H1 (cell line): Measurements from ENCODE around the gene TEX22. TPM values are rescaled to one million over a fixed set of nuclear protein-coding genes. Genes with fewer than 3 reads are reported as not detected.

ENCODE experiments used
- CTCF ChIA-PET: fragments of 300-600 bp; sonication (Branson Sonifier 250); formaldehyde crosslinking; loops from one replicate; lab custom pipeline; 2021; ENCODE audit not compliant: partially characterized antibody; lab: Charles Lee
- POLR2A ChIA-PET: fragments of 300-600 bp; sonication (Branson Sonifier 250); formaldehyde crosslinking; loops from one replicate; lab custom pipeline; 2021; ENCODE audit warnings: inconsistent platforms; ENCODE audit not compliant: partially characterized antibody; lab: Charles Lee
- DNase-seq, 2 experiments: peaks; one replicate each; pipeline versions ENCODE4 v3.0.0 to v3.0.0-alpha.2; 2010 to 2022; ENCODE audit warnings: low spot score in 2 of 2, low read depth in 1 of 2, mixed read lengths in 1 of 2
- FAIRE-seq: peaks from 2 replicates; lab custom pipeline; 2011; peaks lifted over from hg19 to GRCh38; lab: Jason Lieb, UNC
- H2AFZ ChIP-seq: 2 replicates; pipeline ENCODE4 v1.8.1; 2012; ENCODE audit warnings: low read length, inconsistent platforms
- H2AK5ac ChIP-seq: 2 replicates; pipeline ENCODE4 v1.6.1; 2013; ENCODE audit warnings: low read depth, low read length
- H2BK120ac ChIP-seq: replicated peaks from 2 replicates; pipeline ENCODE3; 2013; ENCODE audit warnings: low read depth, low read length, inconsistent platforms
- H2BK12ac ChIP-seq: 2 replicates; pipeline ENCODE4 v1.6.1; 2013; ENCODE audit warnings: low read depth, low read length
- H2BK15ac ChIP-seq: 2 replicates; pipeline ENCODE4 v1.6.1; 2013; ENCODE audit warnings: low read length
- H2BK20ac ChIP-seq: 2 replicates; pipeline ENCODE4 v1.6.1; 2013; ENCODE audit warnings: low read length
- H2BK5ac ChIP-seq: 2 replicates; pipeline ENCODE4 v1.6.1; 2013; ENCODE audit warnings: low read depth, low read length
- H3K14ac ChIP-seq: 2 replicates; pipeline ENCODE4 v1.6.1; 2013; ENCODE audit warnings: inconsistent platforms; ENCODE audit not compliant: insufficient read length
- H3K18ac ChIP-seq: 2 replicates; pipeline ENCODE4 v1.6.1; 2013; ENCODE audit warnings: low read length; ENCODE audit errors: extremely low read depth
- H3K23ac ChIP-seq: 2 replicates; pipeline ENCODE4 v1.6.1; 2013; ENCODE audit warnings: inconsistent platforms; ENCODE audit not compliant: insufficient read length
- H3K23me2 ChIP-seq: 2 replicates; pipeline ENCODE4 v1.6.1; 2013; ENCODE audit warnings: low read depth, low read length
- H3K27ac ChIP-seq: 2 replicates; pipeline ENCODE4 v1.6.1; 2011; ENCODE audit warnings: low read depth, low read length, inconsistent platforms
- H3K27me3 ChIP-seq, 4 experiments: replicated peaks in 1 of 4; 1 replicate in 1 of 4; 2 replicates in 3 of 4; pipeline versions ENCODE4 v1.6.1 to v1.8.1; 2011 to 2013; ENCODE audit warnings: low read length in 3 of 4, mild to moderate bottlenecking in 3 of 4, inconsistent platforms in 2 of 4, mixed read lengths in 2 of 4, moderate library complexity in 1 of 4; ENCODE audit not compliant: control insufficient read depth in 3 of 4, insufficient read depth in 3 of 4; ENCODE audit errors: extremely low read depth in 1 of 4
- H3K36me3 ChIP-seq, 4 experiments: 2 replicates each; pipeline versions ENCODE4 v1.6.1 to v1.8.1; 2011 to 2013; ENCODE audit warnings: mild to moderate bottlenecking in 4 of 4, low read length in 3 of 4, moderate library complexity in 2 of 4, control low read depth in 1 of 4, inconsistent platforms in 1 of 4; ENCODE audit not compliant: insufficient read depth in 4 of 4, control insufficient read depth in 2 of 4
- H3K4ac ChIP-seq: replicated peaks from 2 replicates; pipeline ENCODE3; 2013; ENCODE audit warnings: low read length, low read depth, mixed read lengths, inconsistent platforms; ENCODE audit not compliant: insufficient read length
- H3K4me1 ChIP-seq, 4 experiments: replicated peaks in 1 of 4; 1 replicate in 1 of 4; 2 replicates in 3 of 4; pipeline versions ENCODE4 v1.6.1 to v1.8.1; 2011 to 2013; ENCODE audit warnings: low read length in 3 of 4, inconsistent platforms in 2 of 4, mixed read lengths in 1 of 4; ENCODE audit not compliant: insufficient read depth in 4 of 4, control insufficient read depth in 3 of 4
- H3K4me2 ChIP-seq, 2 experiments: 2 replicates each; pipeline versions ENCODE4 v1.6.1 to v1.8.1; 2011 to 2013; ENCODE audit warnings: low read depth in 2 of 2, low read length in 2 of 2, control low read depth in 1 of 2, inconsistent platforms in 1 of 2, mild to moderate bottlenecking in 1 of 2; ENCODE audit not compliant: insufficient read depth in 1 of 2
- H3K4me3 ChIP-seq, 4 experiments: fragments of 200-600, 300-600 bp in 1 of 4; sonication (generic), shearing (Covaris generic), sonication (Bioruptor Twin) in 1 of 4; 2 replicates each; pipeline versions ENCODE4 v1.5.1 to v1.8.1; 2011 to 2016; ENCODE audit warnings: low read length in 4 of 4, low read depth in 3 of 4, control low read depth in 2 of 4, inconsistent platforms in 2 of 4, mild to moderate bottlenecking in 2 of 4, mixed read lengths in 1 of 4, moderate library complexity in 1 of 4; ENCODE audit not compliant: insufficient read depth in 2 of 4; ENCODE audit errors: extremely low read depth in 1 of 4
- H3K56ac ChIP-seq: replicated peaks from 2 replicates; pipeline ENCODE3; 2013; ENCODE audit warnings: low read depth, mild to moderate bottlenecking, mixed read lengths, low read length, inconsistent platforms; ENCODE audit not compliant: insufficient read length
- H3K79me1 ChIP-seq: 2 replicates; pipeline ENCODE4 v1.6.1; 2013; ENCODE audit warnings: low read depth, low read length, control low read depth
- H3K79me2 ChIP-seq, 2 experiments: 2 replicates each; pipeline versions ENCODE4 v1.6.1 to v1.8.1; 2012 to 2013; ENCODE audit warnings: low read length in 2 of 2, mild to moderate bottlenecking in 2 of 2, inconsistent platforms in 1 of 2; ENCODE audit not compliant: insufficient read depth in 2 of 2, control insufficient read depth in 1 of 2
- H3K9ac ChIP-seq, 4 experiments: replicated peaks in 1 of 4; 1 replicate in 1 of 4; 2 replicates in 3 of 4; pipeline versions ENCODE4 v1.6.1 to v1.8.1; 2011 to 2013; ENCODE audit warnings: low read depth in 3 of 4, low read length in 3 of 4, control low read depth in 2 of 4, mild to moderate bottlenecking in 2 of 4, moderate library complexity in 2 of 4, inconsistent platforms in 1 of 4; ENCODE audit errors: extremely low read depth in 1 of 4
- H3K9me3 ChIP-seq, 2 experiments: 2 replicates each; pipeline versions ENCODE4 v1.6.1 to v1.8.1; 2012 to 2013; ENCODE audit warnings: mild to moderate bottlenecking in 2 of 2, moderate library complexity in 2 of 2, control low read depth in 1 of 2, inconsistent platforms in 1 of 2, low read depth in 1 of 2, low read length in 1 of 2, mixed read lengths in 1 of 2; ENCODE audit not compliant: insufficient read depth in 2 of 2
- H4K20me1 ChIP-seq, 2 experiments: replicated peaks in 1 of 2; 2 replicates each; pipeline versions ENCODE3 to v1.8.1; 2011 to 2013; ENCODE audit warnings: inconsistent platforms in 2 of 2, low read length in 2 of 2, mild to moderate bottlenecking in 1 of 2; ENCODE audit not compliant: insufficient read depth in 2 of 2, control insufficient read depth in 1 of 2
- H4K5ac ChIP-seq: 2 replicates; pipeline ENCODE4 v1.6.1; 2013; ENCODE audit warnings: low read length, low read depth, mixed read lengths, inconsistent platforms; ENCODE audit not compliant: insufficient read length
- H4K8ac ChIP-seq: 2 replicates; pipeline ENCODE4 v1.8.0; 2013; ENCODE audit warnings: mild to moderate bottlenecking, moderate library complexity, low read length, inconsistent platforms; ENCODE audit not compliant: insufficient read depth; ENCODE audit errors: extremely low read depth
- H4K91ac ChIP-seq: replicated peaks from 2 replicates; pipeline ENCODE3; 2013; ENCODE audit warnings: low read length, mixed read lengths, inconsistent platforms; ENCODE audit not compliant: insufficient read length
- HDAC6 ChIP-seq: IDR thresholded peaks from one replicate; pipeline ENCODE4 v1.7.1; 2012; ENCODE audit warnings: low read depth, mild to moderate bottlenecking, inconsistent platforms, low read length, moderate library complexity
- SP4 ChIP-seq: IDR thresholded peaks from 2 replicates; pipeline ENCODE4 v1.6.1; 2012; ENCODE audit warnings: low read length, inconsistent platforms
- TAF1 ChIP-seq: IDR thresholded peaks from 2 replicates; pipeline ENCODE4 v1.6.1; 2011; ENCODE audit warnings: mild to moderate bottlenecking, low read depth, low read length
- TEAD4 ChIP-seq: IDR thresholded peaks from 2 replicates; pipeline ENCODE4 v1.6.1; 2012; ENCODE audit warnings: low read depth, low read length, inconsistent platforms, mixed read lengths
- WGBS, 2 experiments: shearing (Covaris generic) in 1 of 2; methylation state at CpG; one replicate each; pipeline versions ENCODE4 v1.1.6 to v1.1.7; 2013 to 2015; ENCODE audit warnings: low lambda C conversion rate in 2 of 2, mixed read lengths in 2 of 2, inconsistent platforms in 1 of 2, low coverage in 1 of 2, missing lambda C conversion rate in 1 of 2; ENCODE audit not compliant: insufficient replicate concordance in 2 of 2, insufficient coverage in 1 of 2, insufficient read length in 1 of 2; ENCODE audit errors: extremely low coverage in 1 of 2, missing lambda C conversion rate in 1 of 2; 5-methylcytosine and 5-hydroxymethylcytosine counted together
- polyA plus RNA-seq, 7 experiments: library from polyadenylated mRNA; depleted of rRNA in 3 of 7; stranded (reverse) in 5 of 7; unstranded in 2 of 7; fragments of >200 nt in 5 of 7; fragments of 200-250 nt in 2 of 7; gene quantifications; 1 replicate in 5 of 7; 2 replicates in 1 of 7; 4 replicates in 1 of 7; pipeline versions ENCODE4 v1.2.1 to v1.2.3, GENCODE V29; 2011 to 2013; ENCODE audit warnings: missing spikeins in 2 of 7, mixed read lengths in 2 of 7
- total RNA-seq: library from RNA; stranded (reverse); fragmentation: NEBNext Ultra II Directional; extraction: Animal tissue kit (Norgen Biotek cat#: 25700); gene quantifications from 2 replicates; pipeline ENCODE4 v1.2.1, GENCODE V29; 2021
- TF ChIP-seq, protein P1 (sequence below): IDR thresholded peaks from 2 replicates; pipeline ENCODE4 v1.6.1; 2012; ENCODE audit warnings: inconsistent platforms

The TEX22 gene
- total and polyA plus RNA-seq, 2 of the 8 experiments (the other 6 are each of a cell fraction or from before 2014, with no cell fraction given): 0.24 to 0.39 TPM

DNA sequence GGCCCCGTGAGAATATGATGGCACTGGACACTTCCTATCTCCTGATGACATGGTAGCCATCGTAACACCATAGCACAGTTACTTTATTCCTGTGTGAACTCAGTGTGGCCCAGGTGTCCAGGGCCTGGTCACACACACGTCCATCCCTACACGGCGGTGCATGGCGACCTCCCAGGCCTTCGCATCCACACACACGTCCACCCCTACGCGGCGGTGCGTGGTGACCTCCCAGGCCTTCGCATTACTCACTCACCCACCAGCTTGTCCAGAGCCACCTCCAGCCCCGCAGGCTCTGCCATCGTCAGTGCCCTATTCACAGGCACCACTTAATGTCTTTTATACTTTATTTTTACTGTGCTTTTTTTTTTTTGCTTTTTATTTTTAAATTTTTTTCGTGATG is 39.4 kb upstream of the TEX22 start:
- H3K79me2 ChIP-seq: no peaks in the 10 kb centered on the region
- no peak overlapping the region for H2BK15ac ChIP-seq
- H3K27ac ChIP-seq: no peak overlapping the region
- H3K4me2 ChIP-seq: no peak overlapping the region
- no peak overlapping the region for H3K18ac ChIP-seq
- FAIRE-seq (no peak), DNase-seq (no peak)
- peaks cover 0 to 11% (median 3%) of the 10 kb centered on the region in 4 experiments; a peak in 5 of 7 replicates for H3K4me1 ChIP-seq
- 96% methylated on average over 16 of the region's 16 CpGs; no CpG with 5 or more reads in 1 of the 2 experiments for WGBS, 2 experiments
- no peak overlapping the region for H2BK12ac ChIP-seq
- H3K9me3 ChIP-seq: no peaks in the 10 kb centered on the region
- H3K36me3 ChIP-seq: no peaks in the 10 kb centered on the region; a peak in 1 of 8 replicates
- H4K91ac ChIP-seq: no peak overlapping the region
- H2BK5ac ChIP-seq: no peak overlapping the region
- no peak overlapping the region for H4K5ac ChIP-seq
- no peak overlapping the region for H3K9ac ChIP-seq
- ChIA-PET CTCF (interaction anchor here (0.9 to 1.4 kb wide), 2 partner anchors 13 to 26 kb away, joined by 3 to 4 read pairs; no protein-coding TSS in a partner anchor), POLR2A (interaction anchor here (1.5 kb wide), 1 partner anchor 36 kb away, joined by 4 read pairs; no protein-coding TSS in a partner anchor)
- no peak overlapping the region for H3K23ac ChIP-seq
- no peaks in the 10 kb centered on the region for H3K79me1 ChIP-seq
- no peaks in the 10 kb centered on the region for H3K27me3 ChIP-seq
- H2BK120ac ChIP-seq: no peak overlapping the region
- H4K8ac ChIP-seq: no peak overlapping the region
- no peak overlapping the region for H2AK5ac ChIP-seq
- no peak overlapping the region for H3K14ac ChIP-seq
- no peak overlapping the region for H2BK20ac ChIP-seq
- no peak overlapping the region for H3K4me3 ChIP-seq
- H3K4ac ChIP-seq: no peak overlapping the region
- H3K56ac ChIP-seq: no peak overlapping the region
- no peaks in the 10 kb centered on the region for H3K23me2 ChIP-seq
- peaks cover 0 to 16% of the 10 kb centered on the region in 2 experiments for H4K20me1 ChIP-seq
- no peak overlapping the region for H2AFZ ChIP-seq
- TF ChIP-seq TAF1: no peak
- TF ChIP-seq, protein P1, sequence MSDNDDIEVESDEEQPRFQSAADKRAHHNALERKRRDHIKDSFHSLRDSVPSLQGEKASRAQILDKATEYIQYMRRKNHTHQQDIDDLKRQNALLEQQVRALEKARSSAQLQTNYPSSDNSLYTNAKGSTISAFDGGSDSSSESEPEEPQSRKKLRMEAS: no peak
- no peak for TF ChIP-seq HDAC6
- TF ChIP-seq SP4: no peak
- TF ChIP-seq TEAD4: no peak
